GM12873 (cell line): ENCODE measurements around the gene COL5A2.

Experiments used
- TF ChIP-seq, protein P1 (sequence below): IDR thresholded peaks from 2 replicates; pipeline ENCODE4 v1.5.1; 2012; ENCODE audit warnings: low read depth, mild to moderate bottlenecking, moderate library complexity, low read length, control low read depth; ENCODE audit not compliant: insufficient read depth; ENCODE audit errors: missing control alignments

COL5A2 gene

DNA sequence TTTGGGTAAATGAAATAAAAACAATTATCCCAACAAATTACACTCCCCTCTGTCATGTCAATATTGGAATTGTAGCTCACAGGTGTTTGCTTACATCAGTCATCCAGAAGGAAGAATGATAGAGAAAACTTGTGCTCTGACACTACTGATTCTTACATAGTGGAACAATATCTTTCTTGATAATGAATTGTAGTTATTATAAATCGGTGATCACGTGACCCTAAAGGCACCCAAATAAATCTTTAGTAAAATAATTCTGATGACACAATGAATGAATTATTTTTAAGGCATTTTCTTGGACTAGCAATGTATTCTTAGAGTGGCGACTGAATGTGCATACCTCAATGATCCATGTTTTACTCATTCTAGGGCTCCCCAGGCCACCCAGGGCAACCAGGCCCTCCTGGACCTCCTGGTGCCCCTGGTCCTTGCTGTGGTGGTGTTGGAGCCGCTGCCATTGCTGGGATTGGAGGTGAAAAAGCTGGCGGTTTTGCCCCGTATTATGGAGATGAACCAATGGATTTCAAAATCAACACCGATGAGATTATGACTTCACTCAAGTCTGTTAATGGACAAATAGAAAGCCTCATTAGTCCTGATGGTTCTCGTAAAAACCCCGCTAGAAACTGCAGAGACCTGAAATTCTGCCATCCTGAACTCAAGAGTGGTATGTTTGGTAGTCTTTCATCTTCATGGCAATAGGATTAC, 170.9 kb downstream of the COL5A2 start:
- TF ChIP-seq, protein P1, sequence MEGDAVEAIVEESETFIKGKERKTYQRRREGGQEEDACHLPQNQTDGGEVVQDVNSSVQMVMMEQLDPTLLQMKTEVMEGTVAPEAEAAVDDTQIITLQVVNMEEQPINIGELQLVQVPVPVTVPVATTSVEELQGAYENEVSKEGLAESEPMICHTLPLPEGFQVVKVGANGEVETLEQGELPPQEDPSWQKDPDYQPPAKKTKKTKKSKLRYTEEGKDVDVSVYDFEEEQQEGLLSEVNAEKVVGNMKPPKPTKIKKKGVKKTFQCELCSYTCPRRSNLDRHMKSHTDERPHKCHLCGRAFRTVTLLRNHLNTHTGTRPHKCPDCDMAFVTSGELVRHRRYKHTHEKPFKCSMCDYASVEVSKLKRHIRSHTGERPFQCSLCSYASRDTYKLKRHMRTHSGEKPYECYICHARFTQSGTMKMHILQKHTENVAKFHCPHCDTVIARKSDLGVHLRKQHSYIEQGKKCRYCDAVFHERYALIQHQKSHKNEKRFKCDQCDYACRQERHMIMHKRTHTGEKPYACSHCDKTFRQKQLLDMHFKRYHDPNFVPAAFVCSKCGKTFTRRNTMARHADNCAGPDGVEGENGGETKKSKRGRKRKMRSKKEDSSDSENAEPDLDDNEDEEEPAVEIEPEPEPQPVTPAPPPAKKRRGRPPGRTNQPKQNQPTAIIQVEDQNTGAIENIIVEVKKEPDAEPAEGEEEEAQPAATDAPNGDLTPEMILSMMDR: no peak

DNA sequence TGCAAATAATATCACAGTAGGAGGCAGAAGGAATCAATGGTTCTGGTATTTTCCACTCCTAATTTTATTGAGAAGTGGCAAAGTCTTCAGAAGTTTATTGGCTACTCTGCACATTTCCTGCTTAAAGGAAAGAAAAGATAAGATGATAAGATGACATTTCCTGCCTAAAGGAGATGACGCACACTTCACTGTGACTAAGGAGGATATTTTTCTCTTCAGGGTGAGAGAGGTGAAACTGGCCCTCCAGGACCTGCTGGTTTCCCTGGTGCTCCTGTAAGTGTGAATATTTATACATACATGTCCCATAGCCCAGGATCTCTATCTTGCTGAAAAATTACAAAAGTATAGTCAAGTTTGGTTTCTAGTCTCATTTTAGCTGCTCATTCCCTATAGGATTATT, 177.5 kb downstream of the COL5A2 start:
- TF ChIP-seq, protein P1: no peak

DNA sequence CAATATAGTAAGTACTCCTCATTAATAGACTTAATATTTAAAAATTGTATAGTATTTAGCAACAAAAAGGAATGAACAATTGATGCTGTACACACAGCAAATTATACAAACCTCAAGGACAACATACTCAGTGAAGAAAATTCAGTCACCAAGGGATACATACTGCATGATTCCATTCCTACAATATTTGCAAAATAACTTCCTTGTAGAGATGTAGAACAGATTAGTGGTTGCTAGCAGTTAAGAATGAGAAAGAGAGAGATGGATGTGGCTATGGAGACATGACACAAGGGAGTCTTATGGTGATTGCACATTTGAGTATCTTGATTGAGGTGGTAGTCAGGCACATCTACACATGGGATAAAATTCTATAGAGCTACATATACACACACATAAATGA, 179.3 kb downstream of the COL5A2 start:
- TF ChIP-seq, protein P1: no peak

DNA sequence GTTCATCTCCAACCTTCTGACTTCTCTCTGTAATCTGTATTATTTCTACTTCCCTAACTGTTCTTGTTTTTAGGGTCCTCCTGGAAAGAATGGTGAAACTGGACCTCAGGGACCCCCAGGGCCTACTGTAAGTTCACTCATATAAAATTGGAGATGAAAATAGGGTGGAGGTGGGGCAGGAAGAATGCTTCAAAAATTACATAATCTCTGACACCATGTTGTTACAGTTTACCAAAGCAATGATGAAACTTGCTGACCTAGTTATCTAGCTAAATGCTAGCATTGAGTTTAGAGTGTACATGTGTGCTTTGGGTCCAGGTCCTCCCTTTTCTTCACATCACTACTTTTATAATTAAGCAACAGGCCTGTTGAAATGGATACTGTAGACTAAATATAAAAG, 182.3 kb downstream of the COL5A2 start:
- TF ChIP-seq, protein P1: no peak

DNA sequence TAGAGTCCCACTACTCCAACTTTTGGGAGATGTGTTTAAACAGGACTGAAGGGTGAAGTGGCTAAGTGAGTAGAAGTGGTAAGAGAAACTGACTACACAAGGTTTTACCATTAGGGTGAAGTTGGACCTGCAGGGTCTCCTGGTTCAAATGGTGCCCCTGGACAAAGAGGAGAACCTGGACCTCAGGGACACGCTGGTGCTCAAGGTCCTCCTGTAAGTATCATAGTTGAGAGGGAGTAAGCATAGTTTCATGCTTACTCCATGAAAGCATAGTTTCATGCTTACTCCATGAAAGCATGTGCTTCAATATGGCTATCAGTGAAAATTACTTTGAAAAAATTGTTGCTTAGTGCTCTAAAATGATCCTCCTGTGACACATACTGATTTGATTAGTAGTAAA, 186.3 kb downstream of the COL5A2 start:
- TF ChIP-seq, protein P1: no peak

DNA sequence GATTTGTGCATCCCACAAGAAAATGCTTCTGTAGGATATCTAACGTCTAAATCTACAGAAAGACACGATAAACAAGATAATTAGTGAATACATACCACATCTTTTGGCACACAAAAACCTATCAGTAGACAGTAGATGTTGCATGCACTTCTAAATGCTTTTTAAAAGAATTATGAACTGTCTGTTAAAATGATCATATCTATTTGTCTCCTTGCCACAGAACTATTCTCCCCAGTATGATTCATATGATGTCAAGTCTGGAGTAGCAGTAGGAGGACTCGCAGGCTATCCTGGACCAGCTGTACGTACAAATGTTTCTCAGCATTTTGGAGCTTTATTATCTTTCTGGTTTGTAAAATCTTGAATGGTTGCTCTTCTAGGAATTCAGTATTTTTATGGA, 192.7 kb downstream of the COL5A2 start:
- TF ChIP-seq, protein P1: no peak

DNA sequence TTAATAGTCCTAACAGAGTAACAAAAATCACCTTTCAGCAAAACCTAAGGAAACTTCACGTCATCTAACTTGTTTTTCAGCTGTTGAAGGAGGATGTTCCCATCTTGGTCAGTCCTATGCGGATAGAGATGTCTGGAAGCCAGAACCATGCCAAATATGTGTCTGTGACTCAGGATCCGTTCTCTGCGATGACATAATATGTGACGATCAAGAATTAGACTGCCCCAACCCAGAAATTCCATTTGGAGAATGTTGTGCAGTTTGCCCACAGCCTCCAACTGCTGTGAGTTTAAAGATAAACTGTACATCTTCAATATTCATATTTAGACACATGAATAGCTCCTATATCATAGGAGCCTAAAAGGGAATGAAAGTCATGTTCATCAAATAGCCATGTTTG, 194.9 kb downstream of the COL5A2 start:
- TF ChIP-seq, protein P1: no peak

DNA sequence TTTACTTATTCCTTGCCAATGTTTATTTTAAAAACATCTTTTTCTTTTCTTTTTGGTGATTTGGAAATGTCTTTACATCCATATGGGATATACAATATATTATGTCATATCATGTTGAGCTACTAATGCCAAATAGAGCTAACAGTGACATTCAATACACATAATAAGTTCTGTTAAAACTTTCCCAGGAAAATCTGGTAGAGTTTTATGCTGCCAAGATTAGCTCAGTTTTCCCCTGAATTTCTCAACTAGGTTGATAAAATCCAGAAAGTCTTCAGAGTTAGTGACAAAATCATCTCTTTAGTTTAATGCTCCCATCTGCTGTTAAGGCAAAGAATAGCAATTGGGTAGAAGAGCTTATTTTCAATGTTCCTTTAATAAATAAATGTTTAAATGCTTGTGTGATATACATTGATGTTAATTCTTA, 195.5 kb downstream of the COL5A2 start:
- TF ChIP-seq, protein P1: no peak
